NB4 (cell line): Measurements from ENCODE around the gene EXOC4.

Source experiments
- DNase-seq: peaks from one replicate; pipeline ENCODE4 v3.0.0; 2010; ENCODE audit warnings: low read depth
- H3K4me3 ChIP-seq: one replicate; pipeline ENCODE4 v1.5.1; 2011; ENCODE audit warnings: mild to moderate bottlenecking, low read depth, low read length, moderate library complexity
- CTCF ChIP-seq: IDR thresholded peaks from one replicate; pipeline ENCODE4 v1.5.1; 2012; ENCODE audit warnings: low read depth, low read length
- MAX ChIP-seq: IDR thresholded peaks from 2 replicates; pipeline ENCODE4 v1.6.1; 2011; ENCODE audit warnings: low read depth, low read length
- MYC ChIP-seq: IDR thresholded peaks from 2 replicates; pipeline ENCODE4 v1.6.1; 2011; ENCODE audit warnings: low read depth, low read length
- POLR2A ChIP-seq: IDR thresholded peaks from 2 replicates; pipeline ENCODE4 v1.6.1; 2011; ENCODE audit warnings: mild to moderate bottlenecking; ENCODE audit not compliant: insufficient read length; ENCODE audit errors: extremely low read depth

Gene EXOC4

GRCh38 chr7:133827707-133828623, 575.1 kb downstream of the EXOC4 start:
- no peak for DNase-seq

GRCh38 chr7:133828906-133829305, 576.0 kb downstream of the EXOC4 start:
- TF ChIP-seq MAX (no peak), POLR2A (no peak), CTCF (no peak), MYC (no peak)
- no peak for DNase-seq

More at GRCh38 chr7:133827707-133828623, 575.1 kb downstream of the EXOC4 start:
- H3K4me3 ChIP-seq = no peak overlapping the region
- no peak for TF ChIP-seq MYC
- no peak for TF ChIP-seq CTCF
- TF ChIP-seq POLR2A = no peak

GRCh38 chr7:133829336-133829897, 576.5 kb downstream of the EXOC4 start:
- H3K4me3 ChIP-seq = no peak overlapping the region
- TF ChIP-seq MAX = no peak
- no peak for TF ChIP-seq MYC
- TF ChIP-seq CTCF = no peak
- no peak for TF ChIP-seq POLR2A
- DNase-seq = no peak

More at GRCh38 chr7:133828906-133829305, 576.0 kb downstream of the EXOC4 start:
- H3K4me3 ChIP-seq = no peak overlapping the region

- H3K4me3 ChIP-seq = no peak overlapping the region
- TF ChIP-seq MAX (no peak), POLR2A (no peak), CTCF (no peak), MYC (no peak)
- DNase-seq = no peak
Measured at GRCh38 chr7:133830081-133830480, 577.2 kb downstream of the EXOC4 start.

- TF ChIP-seq MYC = no peak
- TF ChIP-seq MAX = no peak
- TF ChIP-seq CTCF = no peak
- TF ChIP-seq POLR2A = no peak
- DNase-seq = no peak
Measured at GRCh38 chr7:133836666-133837065, 583.8 kb downstream of the EXOC4 start.

More at GRCh38 chr7:133836666-133837065, 583.8 kb downstream of the EXOC4 start:
- no peak overlapping the region for H3K4me3 ChIP-seq
